Measurements from ENCODE around the gene LRCH2.
"Not testable (repeated sequence)": the region's sequence is repeated elsewhere in the genome, so short reads cannot be mapped to it uniquely, and the experiment has no call there.

The LRCH2 gene

DNA sequence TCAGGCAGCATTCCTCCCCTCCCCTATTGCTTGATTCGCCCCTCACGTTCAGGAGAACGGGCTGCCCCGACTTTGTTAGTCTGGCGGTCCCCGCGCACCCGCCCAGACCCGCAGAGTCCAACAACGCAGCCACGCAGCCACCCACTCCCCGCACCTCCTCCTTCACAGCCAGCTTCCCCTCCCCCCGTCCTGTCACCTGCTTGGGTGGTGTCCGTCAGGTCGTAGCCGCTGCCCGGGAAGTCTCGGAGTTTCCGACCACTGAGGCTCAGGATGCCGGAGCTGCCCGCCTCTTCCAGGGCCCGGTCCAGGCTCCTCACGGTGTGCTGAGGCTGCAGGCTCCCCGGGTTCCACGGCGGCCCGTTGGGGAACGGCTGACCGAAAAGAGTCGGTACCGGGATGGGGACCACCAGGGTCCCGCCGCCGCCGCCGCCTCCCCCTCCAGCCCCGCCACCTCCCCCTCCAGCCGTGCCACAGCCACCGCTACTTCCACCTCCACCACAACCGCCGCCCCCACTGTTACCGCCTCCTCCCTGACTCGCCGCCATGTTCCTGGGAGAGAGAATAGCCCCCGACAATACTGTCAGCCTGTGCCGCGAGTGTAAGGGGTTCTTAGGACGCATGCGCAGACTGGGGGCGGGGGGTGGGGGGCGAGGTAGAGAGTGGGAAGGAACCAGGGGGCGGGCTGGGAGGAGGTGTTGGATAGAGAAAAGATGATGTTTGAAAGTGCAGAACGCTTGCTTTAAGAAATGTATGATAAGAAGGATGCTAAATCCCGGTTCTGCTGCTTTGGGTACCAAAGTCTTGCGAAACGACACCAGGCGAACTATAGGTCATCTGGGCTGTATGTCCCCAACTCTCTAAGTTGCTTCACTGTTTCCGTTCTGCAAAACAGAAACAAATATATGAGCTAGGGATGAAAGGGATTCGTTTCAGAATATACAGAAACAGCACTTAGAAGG, at the start of gene LRCH2:
Gene LRCH2 (minus strand): TSS at position 600 of the 959 bp plus-strand sequence. CDS start 55 bp downstream, at position 545.
- DNase-seq (ENCODE audit: low read depth, low spot score) = no peak

- no peak for DNase-seq (ENCODE audit: low read depth, low spot score)
These were observed 35.3 kb upstream of the LRCH2 start for GRCh38 chrX:115269051-115269683.

GRCh38 chrX:115268421-115268820, 34.5 kb upstream of the LRCH2 start:
- no peak for DNase-seq (ENCODE audit: low read depth, low spot score)

DNA sequence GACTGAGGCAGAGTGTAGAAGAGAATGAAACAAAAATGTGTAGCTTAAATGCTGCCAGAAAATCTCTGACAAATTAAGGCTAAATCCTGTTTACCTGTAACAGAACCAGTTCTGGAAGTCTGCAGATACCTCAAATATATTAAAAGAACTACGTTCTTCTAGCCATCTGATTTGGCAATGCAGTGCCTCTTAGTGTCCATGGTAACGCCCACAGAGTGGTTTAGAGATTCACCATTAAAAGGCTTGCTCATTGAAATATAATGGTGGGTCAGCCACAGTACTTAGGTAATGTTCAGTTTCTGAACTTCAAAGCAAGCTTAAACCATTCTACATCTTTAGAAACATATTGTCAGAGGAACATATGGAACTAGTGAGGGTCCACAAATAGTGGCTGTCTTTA, 32.4 kb upstream of the LRCH2 start:
- no peak for DNase-seq (ENCODE audit: low read depth, low spot score)

- no peak for DNase-seq (ENCODE audit: low read depth, low spot score)
These were observed 30.1 kb upstream of the LRCH2 start for GRCh38 chrX:115264009-115264408.

GRCh38 chrX:115261148-115261547, 27.3 kb upstream of the LRCH2 start:
- no peak for DNase-seq (ENCODE audit: low read depth, low spot score)

GRCh38 chrX:115260330-115260729, 26.4 kb upstream of the LRCH2 start:
- no peak for DNase-seq (ENCODE audit: low read depth, low spot score)

- no peak for DNase-seq (ENCODE audit: low read depth, low spot score)
These were observed 25.5 kb upstream of the LRCH2 start for GRCh38 chrX:115259238-115259875.

- no peak for DNase-seq (ENCODE audit: low read depth, low spot score)
These were observed 23.8 kb upstream of the LRCH2 start for GRCh38 chrX:115257711-115258110.

- no peak for DNase-seq (ENCODE audit: low read depth, low spot score)
These were observed 21.1 kb upstream of the LRCH2 start for GRCh38 chrX:115255003-115255402.

GRCh38 chrX:115251458-115252233, 17.8 kb upstream of the LRCH2 start:
- DNase-seq (ENCODE audit: low read depth, low spot score) = no peak

GRCh38 chrX:115237056-115237455, 3.2 kb upstream of the LRCH2 start:
- DNase-seq (ENCODE audit: low read depth, low spot score) = no peak

DNA sequence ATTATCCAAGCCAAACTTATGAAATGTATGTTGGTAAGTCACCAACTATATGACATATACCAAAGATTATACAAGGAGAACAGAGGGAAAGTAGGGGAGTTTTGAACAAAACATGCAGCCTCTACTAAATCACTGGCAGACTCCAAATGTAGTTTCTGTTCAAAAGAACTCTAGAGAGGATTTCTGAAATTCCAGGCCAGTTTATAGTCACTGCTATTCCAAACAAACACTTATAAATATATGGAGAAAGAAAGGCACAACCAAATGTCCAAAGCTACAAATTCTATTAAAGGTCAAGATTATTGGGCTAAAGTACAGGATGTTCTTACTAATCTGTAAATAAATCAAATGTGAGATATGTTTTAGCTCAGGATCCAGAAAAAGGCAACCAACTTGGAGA, 2.7 kb upstream of the LRCH2 start:
- DNase-seq (ENCODE audit: low read depth, low spot score) = no peak

DNA sequence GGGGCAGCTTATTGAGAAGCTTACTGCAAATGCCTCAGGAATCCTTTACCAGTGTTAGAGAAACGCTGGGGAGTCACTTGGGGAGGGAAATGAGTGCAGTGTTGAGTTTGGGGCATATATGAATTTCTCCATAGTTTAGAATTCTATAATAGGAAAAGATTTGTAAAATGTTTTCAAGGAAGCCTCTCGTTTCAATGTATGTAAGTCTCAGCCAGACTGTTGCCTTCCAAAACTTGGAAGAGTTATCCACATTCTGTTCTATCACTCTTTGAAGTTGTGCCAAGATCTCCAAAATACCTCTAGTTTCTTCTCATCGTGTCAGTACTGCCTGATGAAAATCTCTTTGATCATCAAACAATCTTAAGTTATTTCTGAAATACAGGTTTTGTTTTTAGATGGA, 565 bp upstream of the LRCH2 start:
- no peak for DNase-seq (ENCODE audit: low read depth, low spot score)

DNA sequence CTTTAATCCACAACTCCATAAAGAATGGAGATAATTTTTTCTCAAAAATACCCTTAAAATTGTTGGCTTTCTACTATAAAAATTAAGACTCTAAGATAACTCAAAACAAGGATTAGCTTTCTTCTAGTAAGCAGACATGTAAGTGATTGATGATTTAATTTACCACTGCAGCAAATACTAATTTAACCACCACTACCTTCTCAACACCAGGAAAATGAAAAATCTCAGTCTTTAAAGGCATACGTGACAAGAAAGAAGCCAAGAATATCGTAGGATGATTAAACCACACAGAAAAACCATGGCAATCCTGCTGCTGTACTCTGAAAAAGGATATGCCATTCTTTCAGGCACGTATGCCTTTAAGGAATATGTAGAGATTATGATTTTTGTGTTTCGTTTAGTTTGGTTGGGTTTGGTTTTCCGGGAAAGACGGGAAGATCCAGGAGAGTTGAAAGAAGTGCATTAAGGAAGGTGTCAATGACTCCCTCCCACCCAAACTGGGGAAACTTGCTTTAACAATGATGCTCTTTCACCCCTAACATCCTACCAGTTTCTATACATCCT, 881 bp downstream of the LRCH2 start:
- no peak for DNase-seq (ENCODE audit: low read depth, low spot score)

DNA sequence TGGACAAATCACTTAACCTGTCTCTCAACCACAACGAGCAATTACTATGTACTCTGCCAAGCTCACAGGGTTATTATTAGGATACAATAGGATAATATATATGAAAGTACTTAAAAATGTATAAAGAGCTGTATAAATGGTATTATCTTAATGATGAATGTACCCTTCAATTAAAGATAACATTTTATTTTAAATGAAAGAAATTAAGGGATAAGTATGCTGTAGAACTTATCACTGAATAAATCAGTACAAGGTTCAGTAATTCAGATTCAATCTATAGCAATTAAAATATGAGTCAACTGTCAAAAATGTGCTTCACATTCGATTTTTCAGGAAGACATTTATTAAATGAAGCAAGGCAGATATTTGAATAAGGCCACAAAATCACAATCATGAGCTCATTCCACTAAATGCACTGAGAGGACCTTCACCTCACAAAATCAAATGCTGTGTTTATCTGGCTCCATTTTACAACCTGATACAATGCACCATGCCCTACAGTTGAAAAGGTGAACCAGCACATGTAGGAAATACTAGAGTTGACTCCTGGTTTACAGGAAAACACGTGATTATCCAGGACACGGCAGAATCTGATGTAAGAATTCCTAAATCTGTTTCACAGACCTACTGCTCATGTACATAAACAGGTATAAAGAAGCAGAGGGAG, 4.4 kb downstream of the LRCH2 start:
- DNase-seq (ENCODE audit: low read depth, low spot score) = no peak

- no peak for DNase-seq (ENCODE audit: low read depth, low spot score)
These were observed 7.0 kb downstream of the LRCH2 start for GRCh38 chrX:115226929-115227328.

GRCh38 chrX:115217346-115217745, 16.6 kb downstream of the LRCH2 start:
- DNase-seq (ENCODE audit: low read depth, low spot score) = not testable (repeated sequence)

DNA sequence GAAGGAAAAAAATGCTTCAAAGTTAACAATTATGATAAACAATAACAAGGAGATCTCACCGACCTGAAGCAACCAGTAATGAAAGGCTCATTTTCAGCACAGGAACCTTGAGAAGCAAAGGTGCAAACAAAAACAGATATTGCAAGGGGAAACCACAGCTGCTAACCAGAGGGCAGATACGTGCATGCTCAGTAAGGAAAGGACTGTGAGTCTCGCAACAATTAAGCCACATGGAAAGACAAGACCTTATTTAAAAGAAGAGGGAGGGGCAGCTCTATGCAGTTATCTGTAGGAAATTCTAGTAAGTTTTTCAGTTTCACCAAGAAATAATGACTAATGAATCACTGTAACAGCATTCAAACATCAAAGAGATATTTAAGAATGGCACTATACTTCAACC, 19.3 kb downstream of the LRCH2 start:
- no peak for DNase-seq (ENCODE audit: low read depth, low spot score)

DNA sequence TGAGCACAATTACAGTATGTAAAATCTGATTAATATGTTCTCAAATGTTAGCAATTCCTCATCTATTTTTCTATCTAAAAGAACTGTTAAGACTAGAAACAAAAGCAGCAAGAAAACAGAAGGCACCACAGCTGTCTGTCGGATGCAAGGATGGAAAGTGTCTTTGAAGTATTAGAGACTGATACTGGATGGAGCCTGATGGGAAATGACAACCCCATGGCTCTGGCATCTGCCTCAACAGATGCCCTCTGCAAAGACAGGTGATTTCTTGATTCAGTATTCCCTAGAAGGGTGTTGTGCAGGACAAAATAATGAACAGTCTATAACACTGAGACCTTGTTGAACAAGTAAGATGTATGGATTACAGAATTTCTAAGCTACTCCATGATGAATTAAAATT, 19.7 kb downstream of the LRCH2 start:
- DNase-seq (ENCODE audit: low read depth, low spot score) = no peak

GRCh38 chrX:115209547-115209946, 24.3 kb downstream of the LRCH2 start:
- not testable (repeated sequence) for DNase-seq (ENCODE audit: low read depth, low spot score)
